ENCODE results near the gene ASPSCR1. TPM values are rescaled to one million over a fixed set of nuclear protein-coding genes. Genes with fewer than 3 reads are reported as not detected.

The ASPSCR1 gene
- total and polyA plus RNA-seq, 2 of the 8 experiments (the other 6 are each of a cell fraction or from before 2014, with no cell fraction given), result 33.3 to 43.7 TPM

- no peak overlapping the region for H3K14ac ChIP-seq (ENCODE audit: insufficient read length)
- TF ChIP-seq TEAD4 (IDR thresholded peaks at IDR 0.05; ENCODE audit: low read depth, low read length) (no peak), RAD21 (IDR thresholded peaks at IDR 0.05 in 1 of 2, conservative IDR thresholded peaks at IDR 0.05 in 1 of 2; ENCODE audit: low read depth in 2 of 2, low read length in 2 of 2) (no peak), FOSL1 (IDR thresholded peaks at IDR 0.05; ENCODE audit: insufficient read depth, low read depth, low read length) (no peak), SAP30 (IDR thresholded peaks at IDR 0.05; ENCODE audit: insufficient read depth, insufficient replicate concordance, low read length) (no peak), CHD1 (IDR thresholded peaks at IDR 0.05; ENCODE audit: low read depth, low read length) (no peak), BRCA1 (IDR thresholded peaks at IDR 0.05; ENCODE audit: low read depth, low read length) (no peak), SIX5 (IDR thresholded peaks at IDR 0.05; ENCODE audit: low read depth, low read length) (no peak), KDM1A (IDR thresholded peaks at IDR 0.05; ENCODE audit: borderline replicate concordance, low read length) (no peak), POU5F1 (IDR thresholded peaks at IDR 0.05; ENCODE audit: low read depth, low read length) (no peak), TBP (IDR thresholded peaks at IDR 0.05; ENCODE audit: low read depth, low read length) (no peak), ATF2 (IDR thresholded peaks at IDR 0.05; ENCODE audit: low read length) (no peak)
Observed at GRCh38 chr17:81932333-81932983, 45.0 kb upstream of the ASPSCR1 start.

More at GRCh38 chr17:81932333-81932983, 45.0 kb upstream of the ASPSCR1 start:
- Histone ChIP-seq H2BK12ac (ENCODE audit: low read depth, low read length) (no peak overlapping the region), H3K9me3 (ENCODE audit: insufficient read depth in 2 of 2, low read depth in 1 of 2, low read length in 1 of 2) (no peaks in the 10 kb centered on the region), H3K56ac (replicated peaks; ENCODE audit: insufficient read length, low read depth, low read length) (no peak overlapping the region), H3K79me2 (ENCODE audit: control insufficient read depth in 1 of 2, insufficient read depth in 2 of 2, low read length in 2 of 2) (no peaks in the 10 kb centered on the region; a peak in 1 of 4 replicates), H2AK5ac (ENCODE audit: low read depth, low read length) (no peak overlapping the region), H3K9ac (replicated peaks in 1 of 4; ENCODE audit: extremely low read depth in 1 of 4, low read depth in 3 of 4, low read length in 3 of 4) (no peak overlapping the region), H3K4me1 (replicated peaks in 1 of 4; ENCODE audit: control insufficient read depth in 3 of 4, insufficient read depth in 4 of 4, low read length in 3 of 4) (peaks cover 0 to 13% (median 3%) of the 10 kb centered on the region in 4 experiments; a peak in 5 of 7 replicates), H2BK5ac (ENCODE audit: low read depth, low read length) (no peak overlapping the region), H3K79me1 (ENCODE audit: low read depth, low read length) (no peaks in the 10 kb centered on the region), H3K4ac (replicated peaks; ENCODE audit: insufficient read length, low read depth, low read length) (no peak overlapping the region), H2BK20ac (ENCODE audit: low read length) (no peak overlapping the region), H2BK120ac (replicated peaks; ENCODE audit: low read depth, low read length) (no peak overlapping the region), H3K4me2 (ENCODE audit: insufficient read depth in 1 of 2, low read depth in 2 of 2, low read length in 2 of 2) (no peak overlapping the region), H2BK15ac (ENCODE audit: low read length) (no peak overlapping the region), H2AFZ (ENCODE audit: low read length) (no peak overlapping the region), H3K23me2 (ENCODE audit: low read depth, low read length) (peaks cover 8% of the 10 kb centered on the region; the same call in 1 of the 2 replicates), H4K20me1 (replicated peaks in 1 of 2; ENCODE audit: control insufficient read depth in 1 of 2, insufficient read depth in 2 of 2, low read length in 2 of 2) (peaks cover 7 to 23% of the 10 kb centered on the region in 2 experiments), H4K8ac (ENCODE audit: extremely low read depth, insufficient read depth, low read length) (no peak overlapping the region), H3K36me3 (ENCODE audit: control insufficient read depth in 2 of 4, insufficient read depth in 4 of 4, low read length in 3 of 4) (peaks cover 0 to 25% (median 10%) of the 10 kb centered on the region in 4 experiments; a peak in 5 of 8 replicates), H3K4me3 (ENCODE audit: extremely low read depth in 1 of 4, insufficient read depth in 2 of 4, low read depth in 3 of 4, low read length in 4 of 4) (no peak overlapping the region), H3K23ac (ENCODE audit: insufficient read length) (no peak overlapping the region), H3K18ac (ENCODE audit: extremely low read depth, low read length) (no peak overlapping the region), H3K27ac (ENCODE audit: low read depth, low read length) (no peak overlapping the region), H3K27me3 (replicated peaks in 1 of 4; ENCODE audit: control insufficient read depth in 3 of 4, extremely low read depth in 1 of 4, insufficient read depth in 3 of 4, low read length in 3 of 4) (peaks cover 0 to 12% (median 9%) of the 10 kb centered on the region in 4 experiments; a peak in 4 of 7 replicates), H4K91ac (replicated peaks; ENCODE audit: insufficient read length, low read length) (no peak overlapping the region), H4K5ac (ENCODE audit: insufficient read length, low read depth, low read length) (no peak overlapping the region)
- POLR2A ChIA-PET (ENCODE audit: partially characterized antibody), result interaction anchor here (1.1 to 14.6 kb wide), 15 partner anchors 7 to 127 kb away, joined by 3 to 150 read pairs (median 6); partner anchors contain the start of genes MAFG, NOTUM, PCYT2 and RAC3
- FAIRE-seq (no peak), DNase-seq (ENCODE audit: low read depth in 1 of 2, low spot score in 2 of 2) (no peak)
- 93% methylated on average over 7 of the region's 9 CpGs; no CpG with 5 or more reads in 1 of the 2 experiments for WGBS, 2 experiments (ENCODE audit: extremely low coverage in 1 of 2, insufficient coverage in 1 of 2, insufficient read length in 1 of 2, insufficient replicate concordance in 2 of 2, low coverage in 1 of 2, low lambda C conversion rate in 2 of 2, missing lambda C conversion rate in 1 of 2)
- CTCF ChIA-PET (ENCODE audit: partially characterized antibody), result interaction anchor here (1.1 to 3.8 kb wide), 6 partner anchors 26 to 370 kb away, joined by 3 to 9 read pairs (median 3); no protein-coding TSS in a partner anchor
